Peyer's patch (tissue), 4 donors: ENCODE results near the gene BEST1.

ENCODE experiments used
- POLR2A ChIP-seq, 2 donors: fragments of 450-650 bp; IDR thresholded peaks; one replicate each; pipeline ENCODE4 v1.5.1; 2017; ENCODE audit warnings: antibody characterized with exemption in 2 of 2, mild to moderate bottlenecking in 2 of 2, moderate library complexity in 2 of 2
- TF ChIP-seq, protein P1 (sequence below), 6 experiments: fragments of 450-650 bp in 4 of 6; fragments of 200-600 bp in 2 of 6; sonication (generic) in 1 of 6; IDR thresholded peaks; one replicate each; pipeline ENCODE4 v1.5.1; 2017 to 2019; ENCODE audit warnings: antibody characterized with exemption in 6 of 6, mild to moderate bottlenecking in 3 of 6, moderate library complexity in 1 of 6

- TF ChIP-seq, protein P1, sequence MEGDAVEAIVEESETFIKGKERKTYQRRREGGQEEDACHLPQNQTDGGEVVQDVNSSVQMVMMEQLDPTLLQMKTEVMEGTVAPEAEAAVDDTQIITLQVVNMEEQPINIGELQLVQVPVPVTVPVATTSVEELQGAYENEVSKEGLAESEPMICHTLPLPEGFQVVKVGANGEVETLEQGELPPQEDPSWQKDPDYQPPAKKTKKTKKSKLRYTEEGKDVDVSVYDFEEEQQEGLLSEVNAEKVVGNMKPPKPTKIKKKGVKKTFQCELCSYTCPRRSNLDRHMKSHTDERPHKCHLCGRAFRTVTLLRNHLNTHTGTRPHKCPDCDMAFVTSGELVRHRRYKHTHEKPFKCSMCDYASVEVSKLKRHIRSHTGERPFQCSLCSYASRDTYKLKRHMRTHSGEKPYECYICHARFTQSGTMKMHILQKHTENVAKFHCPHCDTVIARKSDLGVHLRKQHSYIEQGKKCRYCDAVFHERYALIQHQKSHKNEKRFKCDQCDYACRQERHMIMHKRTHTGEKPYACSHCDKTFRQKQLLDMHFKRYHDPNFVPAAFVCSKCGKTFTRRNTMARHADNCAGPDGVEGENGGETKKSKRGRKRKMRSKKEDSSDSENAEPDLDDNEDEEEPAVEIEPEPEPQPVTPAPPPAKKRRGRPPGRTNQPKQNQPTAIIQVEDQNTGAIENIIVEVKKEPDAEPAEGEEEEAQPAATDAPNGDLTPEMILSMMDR (IDR thresholded peaks at IDR 0.05): no peak
- no peak for TF ChIP-seq POLR2A (IDR thresholded peaks at IDR 0.05)
Measured at GRCh38 chr11:61959678-61960077, 9.5 kb downstream of the BEST1 start.
